DOHH2 (cell line): Measurements from ENCODE around the gene RELN.

Source experiments
- CTCF ChIP-seq: fragments of 200-600 bp; sonication (generic); IDR thresholded peaks from one replicate; pipeline ENCODE4 v1.5.1; 2014; ENCODE audit warnings: antibody characterized with exemption, mild to moderate bottlenecking, low read depth, low read length; ENCODE audit not compliant: poor library complexity, severe bottlenecking
- EZH2phosphoT487 ChIP-seq: fragments of 200-600 bp; sonication (generic); IDR thresholded peaks from 2 replicates; pipeline ENCODE4 v1.6.1; 2017; ENCODE audit warnings: borderline replicate concordance, mild to moderate bottlenecking, antibody characterized with exemption, low read length, moderate library complexity, mixed read lengths

GRCh38 chr7:103564416-103564815 lies 425.0 kb downstream of the RELN start:
- TF ChIP-seq CTCF: no peak
- TF ChIP-seq EZH2phosphoT487: no peak
